SK-N-SH treated with all-trans-retinoic acid at 6 μM for 48 hours (cell line): ENCODE results near the gene BORCS6.

Source experiments
- ZC3H10 ChIP-seq: fragments of 250-450 bp; sonication (Bioruptor Pico); IDR thresholded peaks from 2 replicates; pipeline ENCODE4 v1.5.1; 2021; ENCODE audit warnings: mild to moderate bottlenecking, moderate library complexity
- ZFP3 ChIP-seq: fragments of 250-450 bp; sonication (Bioruptor Pico); IDR thresholded peaks from 2 replicates; pipeline ENCODE4 v1.5.0; 2020; ENCODE audit warnings: mild to moderate bottlenecking, moderate library complexity
- ZNF70 ChIP-seq: fragments of 450-650 bp; formaldehyde crosslinking; IDR thresholded peaks from 2 replicates; pipeline ENCODE4 v1.5.0; 2020; ENCODE audit warnings: mild to moderate bottlenecking, moderate library complexity

DNA sequence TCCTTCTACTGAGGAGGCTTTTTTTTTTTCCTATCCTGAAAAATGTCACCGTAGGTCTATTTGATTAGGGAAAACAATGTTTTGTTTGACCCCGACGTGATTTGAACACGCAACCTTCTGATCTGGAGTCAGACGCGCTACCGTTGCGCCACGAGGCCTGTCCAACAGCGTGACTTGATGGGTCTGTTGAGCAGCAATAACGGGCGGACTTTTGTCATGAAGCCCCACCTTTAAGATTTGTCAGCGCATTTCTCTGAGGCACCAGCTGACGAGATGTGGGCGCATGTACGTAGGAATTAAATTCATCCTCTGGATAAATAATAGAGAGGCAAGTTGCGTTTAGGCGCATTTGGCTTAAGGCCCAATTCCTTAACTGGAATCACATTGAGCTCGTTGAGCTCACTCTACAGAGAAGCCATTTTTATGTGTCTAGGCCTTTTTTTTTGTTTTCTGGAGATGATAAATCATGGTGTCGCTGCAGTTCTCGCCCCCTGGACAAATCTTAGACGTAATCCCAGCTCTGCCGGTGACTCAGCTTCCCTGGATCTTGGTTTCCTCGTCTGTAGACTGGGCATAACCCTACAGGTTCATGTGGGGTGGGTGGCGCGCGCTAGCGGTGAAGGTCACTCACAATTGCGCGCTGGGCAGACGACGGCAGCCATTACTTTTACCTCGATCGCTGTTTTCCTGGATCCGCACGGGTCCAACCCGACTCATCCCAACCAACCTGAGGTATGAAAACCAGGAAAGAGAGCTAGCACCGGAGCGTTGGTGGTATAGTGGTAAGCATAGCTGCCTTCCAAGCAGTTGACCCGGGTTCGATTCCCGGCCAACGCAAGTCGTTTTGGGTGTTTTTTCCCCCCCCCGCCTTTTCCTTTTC lies 31.0 kb upstream of the BORCS6 start:
- no peak for TF ChIP-seq ZC3H10 (CRISPR knock-in tag)
- TF ChIP-seq ZNF70 (CRISPR knock-in tag): no peak
- no peak for TF ChIP-seq ZFP3 (CRISPR knock-in tag)
